ENCODE measurements around the gene EXD3.
"Not testable (repeated sequence)": the region's sequence is repeated elsewhere in the genome, so short reads cannot be mapped to it uniquely, and the experiment has no call there.

Gene EXD3

GRCh38 chr9:137422604-137423513, at the start of gene EXD3, which contains the start of gene NOXA1:
Gene EXD3 (minus strand): TSS chr9:137423162. CDS start chr9:137395357, 27,805 bp downstream.
Gene NOXA1 (plus strand): TSS chr9:137423393. CDS start chr9:137423530, 137 bp downstream.
- ATAC-seq, result peak; percentile 86 to 92

- ATAC-seq, result no peak
These were observed 47.8 kb upstream of the EXD3 start for GRCh38 chr9:137470785-137471184.

GRCh38 chr9:137467896-137468295, 44.9 kb upstream of the EXD3 start:
- no peak for ATAC-seq

GRCh38 chr9:137467161-137467581, 44.2 kb upstream of the EXD3 start:
- ATAC-seq, result no peak

GRCh38 chr9:137466389-137467085, 43.6 kb upstream of the EXD3 start:
- ATAC-seq, result not testable (repeated sequence)

GRCh38 chr9:137465720-137466388, 42.9 kb upstream of the EXD3 start:
- no peak for ATAC-seq

GRCh38 chr9:137465000-137465719, 42.2 kb upstream of the EXD3 start:
- no peak for ATAC-seq

- ATAC-seq, result no peak
These were observed 41.5 kb upstream of the EXD3 start for GRCh38 chr9:137464291-137464999.

- ATAC-seq, result no peak
These were observed 40.9 kb upstream of the EXD3 start for GRCh38 chr9:137463931-137464290.

- ATAC-seq, result no peak
These were observed 40.3 kb upstream of the EXD3 start for GRCh38 chr9:137462986-137463930.

- ATAC-seq, result no peak
These were observed 39.5 kb upstream of the EXD3 start for GRCh38 chr9:137462396-137462985.

GRCh38 chr9:137461663-137462395, 38.9 kb upstream of the EXD3 start:
- peak; percentile 74 to 75 for ATAC-seq

- ATAC-seq, result no peak
These were observed 38.3 kb upstream of the EXD3 start for GRCh38 chr9:137461316-137461662.

- no peak for ATAC-seq
These were observed 37.7 kb upstream of the EXD3 start for GRCh38 chr9:137460363-137461315.

GRCh38 chr9:137459601-137460362, 36.8 kb upstream of the EXD3 start:
- no peak for ATAC-seq

- peak; percentile 76 to 79 for ATAC-seq
These were observed 36.2 kb upstream of the EXD3 start, which contains the start of gene NSMF for GRCh38 chr9:137459152-137459600. Gene NSMF (minus strand): TSS chr9:137459334. CDS start chr9:137459102, 232 bp downstream.
